HG02798 (cell line): ENCODE measurements around the gene METRNL.
"Not testable (repeated sequence)": the region's sequence is repeated elsewhere in the genome, so short reads cannot be mapped to it uniquely, and the experiment has no call there.

Source experiments
- ATAC-seq: cut with Tn5 transposase; IDR thresholded peaks from one replicate; pipeline ENCODE4 v1.9.1; 2021; ENCODE audit warnings: mild to moderate bottlenecking; ENCODE audit not compliant: unreplicated experiment, poor library complexity

METRNL gene

DNA sequence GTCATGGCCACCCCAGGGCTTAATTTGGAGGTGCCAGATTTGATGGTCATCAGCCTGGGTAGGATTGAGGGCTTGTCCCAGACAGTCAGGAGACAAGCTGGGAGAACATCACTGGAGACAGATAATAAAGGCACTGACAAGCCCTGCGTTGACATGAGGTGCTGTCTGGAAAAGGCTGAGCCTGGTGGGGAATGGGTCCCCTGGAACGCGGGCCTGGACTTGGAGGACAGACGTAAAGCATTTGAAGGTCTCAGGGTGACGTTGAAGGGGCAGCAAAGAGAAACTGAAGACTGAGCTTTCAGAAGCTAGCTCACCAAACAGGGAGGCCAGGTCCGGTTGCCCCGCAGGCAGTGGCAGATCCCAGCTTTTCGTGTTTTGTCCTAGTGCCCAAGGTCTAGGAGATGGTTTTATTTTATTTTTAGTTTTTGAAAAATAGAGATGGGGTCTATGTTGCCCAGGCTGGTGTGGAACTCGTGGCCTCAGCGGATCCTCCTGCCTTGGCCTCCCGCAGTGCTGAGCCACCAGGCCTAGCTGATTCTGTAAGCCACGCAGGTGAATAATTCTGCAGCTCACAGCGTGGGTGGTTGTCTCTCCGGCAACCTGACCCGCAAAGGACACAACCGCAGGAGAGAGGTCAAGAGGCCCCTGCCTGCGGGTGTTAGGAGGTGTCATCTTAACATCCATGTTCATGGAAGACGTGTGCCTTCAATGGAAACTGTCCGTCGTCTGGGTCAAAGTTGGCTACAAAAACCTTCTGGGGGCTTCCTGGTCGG, 37.6 kb downstream of the METRNL start:
- ATAC-seq: no peak

DNA sequence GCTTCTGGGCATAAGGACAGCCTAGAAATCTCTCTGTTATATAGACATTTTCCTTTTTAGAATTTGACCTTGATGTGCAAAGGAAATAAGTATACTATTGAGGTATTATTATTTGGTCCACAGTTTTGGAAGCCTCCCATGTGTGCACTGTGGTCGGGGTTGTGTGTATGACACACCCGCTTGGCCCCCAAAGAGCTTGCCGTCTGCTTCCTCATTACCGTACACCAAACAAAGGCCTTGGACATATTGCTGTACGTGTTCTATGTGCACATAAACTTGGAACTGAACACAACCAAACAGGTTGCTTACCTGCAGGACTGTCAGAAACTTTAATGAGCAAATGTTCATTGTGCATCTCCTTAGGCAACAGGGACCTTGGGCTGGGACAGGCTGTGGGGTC, 38.2 kb downstream of the METRNL start:
- no peak for ATAC-seq

DNA sequence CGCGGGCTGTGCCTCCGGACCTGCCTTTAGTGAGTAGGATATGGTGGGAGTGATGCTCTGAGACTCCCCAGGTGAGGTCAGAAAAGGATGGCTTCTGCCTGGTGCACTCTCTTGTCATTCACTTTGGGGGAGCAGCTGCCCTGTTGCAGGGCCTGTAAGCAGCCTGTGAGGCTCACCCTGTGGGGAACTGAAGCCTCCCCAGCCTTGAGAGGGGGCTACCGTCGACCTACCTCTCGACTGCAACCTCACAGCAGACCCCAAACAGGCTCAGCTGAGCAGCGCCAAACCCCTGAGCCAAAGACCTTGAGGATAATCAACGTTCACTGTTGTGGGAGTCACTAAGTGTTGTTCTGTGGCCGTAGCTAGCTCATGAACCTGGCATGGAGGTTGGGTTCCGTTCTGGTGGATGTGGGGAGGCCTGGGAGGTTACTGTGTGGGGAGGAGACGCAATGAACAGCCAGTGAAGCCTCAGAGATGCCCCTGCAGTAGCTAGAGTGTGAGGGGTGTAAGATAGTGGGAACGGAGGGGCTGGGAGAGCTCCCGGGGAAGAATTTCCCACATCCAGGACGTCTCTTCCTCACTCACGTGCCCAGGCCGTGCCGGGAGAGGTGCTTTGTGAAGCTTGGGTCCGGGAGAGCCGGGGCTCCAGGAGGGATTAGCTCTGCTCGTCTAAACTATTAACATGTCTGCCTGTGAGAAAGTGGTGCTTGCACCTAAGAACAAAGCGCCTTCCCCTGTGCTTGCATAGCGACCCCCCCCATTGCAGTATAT, 38.8 kb downstream of the METRNL start:
- no peak for ATAC-seq

DNA sequence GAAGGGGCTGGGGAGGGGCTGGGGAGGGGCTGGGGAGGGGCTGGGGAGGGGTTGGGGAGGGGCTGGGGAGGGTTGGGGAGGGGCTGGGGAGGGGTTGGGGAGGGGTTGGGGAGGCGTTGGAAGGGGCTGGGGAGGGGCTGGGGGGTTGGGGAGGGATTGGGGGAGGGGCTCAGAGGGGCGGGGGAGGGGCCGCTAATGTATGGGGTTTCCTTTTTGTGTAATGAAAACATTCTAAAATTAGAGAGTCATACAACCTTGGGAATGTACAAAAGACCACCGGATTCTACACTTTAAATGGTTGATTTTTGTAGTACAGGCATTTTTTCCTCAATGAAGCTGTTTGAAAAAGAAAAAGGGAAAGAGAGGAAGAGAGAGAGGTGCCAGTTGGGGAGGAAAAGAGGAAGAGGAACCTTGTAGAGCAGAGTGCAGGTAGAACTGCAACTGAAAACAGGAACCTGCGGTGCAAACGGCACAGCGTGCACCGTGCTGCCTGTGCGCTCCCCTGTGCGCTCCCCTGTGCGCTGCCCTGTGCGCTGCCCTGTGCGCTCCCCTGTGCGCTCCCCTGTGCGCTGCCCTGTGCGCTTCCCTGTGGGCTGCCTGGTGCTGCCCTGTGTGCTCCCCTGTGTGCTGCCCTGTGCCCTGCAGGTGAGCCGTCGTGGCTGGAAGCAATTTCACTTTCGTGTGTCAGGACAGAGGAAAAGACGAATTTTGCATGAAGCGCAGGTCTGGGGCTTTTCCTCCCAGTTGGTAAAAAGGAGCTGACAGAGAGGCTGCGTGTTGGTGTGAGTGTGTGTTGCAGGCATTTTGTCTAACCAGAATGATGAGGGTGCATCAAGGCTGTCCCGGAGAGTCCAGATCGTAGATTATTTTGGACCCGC, 40.8 kb downstream of the METRNL start:
- peak; percentile 59 for ATAC-seq

DNA sequence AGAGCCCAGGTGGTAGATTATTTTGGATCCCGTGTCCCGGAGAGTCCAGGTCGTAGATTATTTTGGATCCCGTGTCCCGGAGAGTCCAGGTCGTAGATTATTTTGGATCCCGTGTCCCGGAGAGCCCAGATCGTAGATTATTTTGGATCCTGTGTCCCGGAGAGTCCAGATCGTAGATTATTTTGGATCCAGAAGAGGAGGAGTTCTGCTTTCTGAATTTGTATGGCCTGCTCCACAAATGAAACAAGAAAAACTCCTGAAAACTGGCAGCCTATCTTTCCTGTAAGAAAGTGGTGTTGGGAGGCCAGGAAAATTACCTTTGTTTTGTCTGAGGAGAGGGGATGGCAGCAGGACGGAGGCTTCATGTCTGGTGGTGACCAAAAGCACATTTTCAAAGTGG, 42.1 kb downstream of the METRNL start:
- ATAC-seq: not testable (repeated sequence)

DNA sequence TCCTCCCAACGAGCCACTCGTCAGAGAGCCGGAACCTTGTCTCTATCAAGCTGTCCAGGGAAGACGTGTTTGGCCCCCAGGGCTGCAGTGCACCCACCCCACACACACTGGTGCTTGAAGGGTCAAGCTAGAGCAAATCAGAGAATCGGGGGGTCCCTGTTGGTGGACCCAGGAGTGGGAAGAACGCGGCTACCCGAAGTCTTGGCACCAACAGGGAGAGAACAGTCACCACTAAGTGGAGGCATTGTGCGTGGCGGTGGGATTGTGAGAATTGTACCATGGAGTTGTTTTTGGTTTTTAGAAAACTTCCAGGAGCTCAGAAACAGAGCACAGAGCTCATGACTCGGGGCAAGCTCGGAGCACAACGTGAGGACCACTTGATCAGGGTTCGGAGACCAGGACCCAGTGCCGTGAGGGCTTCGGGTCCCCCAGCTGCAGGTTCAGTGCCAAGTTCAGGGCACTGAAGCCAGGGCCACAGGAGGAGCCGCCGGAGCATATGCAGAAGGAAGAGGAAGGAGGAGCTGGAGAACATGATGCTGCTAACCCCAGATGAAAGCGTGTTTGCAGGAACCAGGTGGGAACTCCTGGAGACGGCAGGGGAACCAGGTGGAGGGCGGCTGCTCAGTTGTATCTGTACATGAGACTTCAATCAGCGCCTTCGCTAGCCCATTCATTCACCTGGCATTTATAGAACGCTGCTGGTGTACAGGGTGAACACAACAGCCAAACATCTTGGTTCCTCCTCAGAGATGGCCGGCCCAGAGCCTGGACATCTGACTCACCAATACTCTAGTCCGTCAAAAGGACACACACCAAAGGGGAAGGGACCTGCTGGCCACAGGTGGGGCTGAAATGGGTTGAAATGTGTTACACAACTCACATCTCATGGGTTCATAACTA, 42.8 kb downstream of the METRNL start:
- ATAC-seq: no peak

DNA sequence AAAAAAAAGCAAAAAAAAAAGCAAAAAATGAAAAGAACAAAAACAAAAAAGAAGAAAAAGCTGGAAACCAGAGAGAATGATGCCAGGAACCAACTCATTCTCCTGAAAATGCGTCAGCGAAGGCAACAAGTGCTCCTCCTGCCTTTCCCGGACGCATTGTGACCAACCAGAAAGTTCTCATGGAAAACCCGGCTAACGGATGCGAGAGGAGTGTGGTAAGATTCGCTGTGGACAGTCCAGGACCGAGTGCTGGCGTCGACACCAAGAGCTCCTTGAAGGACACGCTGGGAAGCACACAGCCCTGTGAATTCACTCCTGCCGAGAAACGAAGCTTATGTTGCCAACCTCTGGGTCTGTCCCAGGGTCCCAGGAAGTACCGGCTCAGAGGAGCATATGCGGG, 43.4 kb downstream of the METRNL start:
- ATAC-seq: no peak

DNA sequence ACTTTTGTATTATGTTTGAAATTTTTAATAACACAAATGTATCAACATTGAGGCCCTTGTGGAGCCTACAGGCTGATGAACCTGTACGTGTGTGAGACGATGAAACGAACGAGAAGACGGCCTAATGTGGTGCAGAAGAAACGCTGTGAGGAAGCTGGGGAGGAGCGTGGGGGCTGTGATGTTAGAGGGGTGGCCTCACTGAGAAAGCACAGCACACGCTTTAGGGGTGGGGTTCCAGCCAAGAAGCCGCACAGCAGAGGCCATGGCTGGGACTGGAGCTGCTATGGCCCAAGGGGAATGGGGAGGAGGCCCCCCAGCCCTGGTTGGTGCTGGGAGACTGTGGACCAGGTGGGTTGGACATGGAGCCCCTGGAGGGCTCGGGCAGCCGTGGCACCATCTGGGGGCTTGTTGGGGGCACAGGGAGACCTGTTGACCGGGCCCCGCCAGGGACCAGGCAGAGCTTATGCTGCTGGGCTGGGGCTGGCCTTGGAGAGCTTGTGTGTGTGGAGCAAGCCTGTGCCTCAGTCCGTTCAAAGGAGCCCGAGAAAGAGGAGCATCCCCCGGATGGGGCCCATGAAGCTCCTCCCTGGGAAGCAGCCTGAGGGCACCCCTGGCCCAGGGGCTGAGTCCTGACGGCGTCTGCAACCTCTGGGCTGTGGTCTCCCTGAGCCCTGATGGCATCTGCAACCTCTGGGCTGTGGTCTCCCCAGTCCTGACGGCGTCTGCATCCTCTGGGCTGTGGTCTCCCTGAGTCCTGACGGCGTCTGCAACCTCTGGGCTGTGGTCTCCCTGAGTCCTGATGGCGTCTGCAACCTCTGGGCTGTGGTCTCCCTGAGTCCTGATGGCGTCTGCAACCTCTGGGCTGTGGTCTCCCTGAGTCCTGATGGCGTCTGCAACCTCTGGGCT, 44.7 kb downstream of the METRNL start:
- ATAC-seq: no peak

DNA sequence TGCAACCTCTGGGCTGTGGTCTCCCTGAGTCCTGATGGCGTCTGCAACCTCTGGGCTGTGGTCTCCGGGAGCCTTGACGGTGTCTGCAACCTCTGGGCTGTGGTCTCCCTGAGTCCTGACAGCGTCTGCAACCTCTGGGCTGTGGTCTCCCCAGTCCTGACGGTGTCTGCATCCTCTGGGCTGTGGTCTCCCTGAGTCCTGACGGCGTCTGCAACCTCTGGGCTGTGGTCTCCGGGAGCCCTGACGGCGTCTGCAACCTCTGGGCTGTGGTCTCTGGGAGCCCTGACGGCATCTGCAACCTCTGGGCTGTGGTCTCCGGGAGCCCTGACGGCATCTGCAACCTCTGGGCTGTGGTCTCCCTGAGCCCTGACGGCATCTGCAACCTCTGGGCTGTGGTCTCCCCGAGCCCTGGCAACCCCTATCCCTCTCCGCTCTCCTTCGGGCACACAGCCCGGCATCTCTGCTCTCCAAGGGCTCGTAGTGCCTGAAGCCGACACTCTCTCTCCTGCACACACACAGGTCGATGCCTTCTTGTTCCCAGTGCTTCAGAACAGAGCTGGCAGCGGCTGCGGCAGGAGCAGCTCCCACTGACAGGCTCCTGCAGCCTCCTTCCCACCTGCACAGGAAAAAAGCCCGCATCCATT, 45.6 kb downstream of the METRNL start:
- no peak for ATAC-seq

DNA sequence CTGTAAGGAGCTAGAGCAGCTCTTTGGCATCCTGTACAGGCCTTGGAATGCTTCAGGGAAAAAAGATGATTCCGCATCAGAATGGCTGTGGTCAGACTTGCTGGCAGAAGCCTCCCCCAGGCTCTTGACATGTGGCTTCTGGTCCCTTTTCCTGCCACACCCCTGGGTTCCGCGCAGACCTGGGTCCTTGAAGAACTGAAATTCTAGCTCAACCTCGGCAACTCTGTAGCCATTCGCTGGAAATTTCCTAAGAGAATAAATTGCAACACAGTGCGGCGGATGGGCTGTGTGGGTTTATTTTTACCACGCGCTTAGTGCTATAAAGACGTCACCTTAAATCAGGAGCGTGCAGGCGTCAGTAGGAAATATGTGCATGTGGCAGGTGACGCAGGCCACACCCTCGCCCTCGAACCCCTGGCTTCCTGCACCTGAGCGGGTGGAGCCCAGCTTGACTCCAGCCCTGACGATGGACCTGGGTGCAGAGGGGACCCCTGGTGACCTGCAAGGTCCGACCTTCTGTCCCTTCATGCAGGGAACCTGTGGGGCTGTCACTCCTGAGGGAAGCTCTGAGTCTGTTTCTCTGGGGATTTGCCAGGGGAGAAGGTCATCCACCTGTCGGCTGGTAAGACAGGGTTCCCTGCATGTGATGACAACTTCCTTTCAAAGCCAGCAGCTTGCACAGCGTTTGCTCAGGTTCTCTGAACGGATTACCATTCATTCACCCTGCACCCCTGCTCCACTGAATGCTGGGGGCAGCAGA, 46.3 kb downstream of the METRNL start:
- no peak for ATAC-seq

DNA sequence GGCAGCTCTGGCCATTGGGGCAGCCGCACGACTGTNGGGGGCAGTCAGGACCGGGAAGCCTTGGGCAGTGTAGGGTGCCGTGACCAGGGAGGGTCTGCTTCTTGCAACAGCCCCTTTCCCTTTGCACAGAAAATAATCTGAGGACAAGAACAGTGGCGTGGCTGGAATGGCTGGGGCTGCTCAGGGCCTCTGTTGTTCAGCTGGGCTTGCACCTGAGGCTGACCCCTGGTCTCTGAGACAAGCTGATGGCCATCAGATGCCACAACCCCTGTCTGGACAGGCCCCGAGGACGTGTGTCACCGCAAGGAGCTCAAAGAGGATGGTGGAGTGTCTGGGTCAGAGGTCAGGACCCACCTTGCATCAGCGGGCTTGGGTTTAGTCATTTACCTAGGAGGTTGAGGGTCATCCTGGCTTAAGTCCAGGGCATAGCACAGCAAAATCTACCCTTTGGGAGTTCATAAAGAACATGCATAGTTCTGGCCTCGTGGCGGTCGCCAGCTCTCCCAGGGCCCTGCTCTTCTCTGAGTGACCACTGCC, 46.9 kb downstream of the METRNL start:
- ATAC-seq: no peak

DNA sequence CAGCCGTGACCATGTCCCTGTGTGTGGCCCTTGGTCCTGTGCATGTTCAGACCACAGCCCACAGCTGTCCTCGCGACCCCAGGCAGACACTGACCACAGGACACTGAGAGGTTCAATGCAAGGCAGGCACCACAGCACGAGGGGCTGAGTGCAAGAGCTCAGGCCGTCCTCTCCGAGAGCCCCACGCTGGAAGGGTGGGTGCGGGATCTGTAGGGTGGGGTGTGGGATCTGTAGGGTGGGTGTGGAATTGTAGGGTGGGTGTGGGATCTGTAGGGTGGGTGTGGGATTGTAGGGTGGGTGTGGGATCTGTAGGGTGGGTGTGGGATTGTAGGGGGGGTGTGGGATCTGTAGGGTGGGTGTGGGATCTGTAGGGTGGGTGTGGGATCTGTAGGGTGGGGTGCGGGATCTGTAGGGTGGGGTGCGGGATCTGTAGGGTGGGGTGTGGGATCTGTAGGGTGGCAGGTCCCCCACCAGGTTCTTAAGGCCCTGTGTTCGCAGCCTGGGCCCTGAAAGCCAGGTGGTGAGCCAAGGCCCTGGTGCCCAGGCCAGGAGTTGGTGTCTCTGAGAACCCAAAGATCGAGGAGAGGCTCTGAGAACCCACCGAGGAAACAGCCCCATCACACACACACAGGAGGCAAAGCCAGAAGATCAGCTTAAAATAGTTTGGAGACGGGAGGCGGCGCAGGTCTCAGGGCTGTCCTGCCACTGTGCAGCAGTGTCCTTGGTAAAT, 48.2 kb downstream of the METRNL start:
- no peak for ATAC-seq

DNA sequence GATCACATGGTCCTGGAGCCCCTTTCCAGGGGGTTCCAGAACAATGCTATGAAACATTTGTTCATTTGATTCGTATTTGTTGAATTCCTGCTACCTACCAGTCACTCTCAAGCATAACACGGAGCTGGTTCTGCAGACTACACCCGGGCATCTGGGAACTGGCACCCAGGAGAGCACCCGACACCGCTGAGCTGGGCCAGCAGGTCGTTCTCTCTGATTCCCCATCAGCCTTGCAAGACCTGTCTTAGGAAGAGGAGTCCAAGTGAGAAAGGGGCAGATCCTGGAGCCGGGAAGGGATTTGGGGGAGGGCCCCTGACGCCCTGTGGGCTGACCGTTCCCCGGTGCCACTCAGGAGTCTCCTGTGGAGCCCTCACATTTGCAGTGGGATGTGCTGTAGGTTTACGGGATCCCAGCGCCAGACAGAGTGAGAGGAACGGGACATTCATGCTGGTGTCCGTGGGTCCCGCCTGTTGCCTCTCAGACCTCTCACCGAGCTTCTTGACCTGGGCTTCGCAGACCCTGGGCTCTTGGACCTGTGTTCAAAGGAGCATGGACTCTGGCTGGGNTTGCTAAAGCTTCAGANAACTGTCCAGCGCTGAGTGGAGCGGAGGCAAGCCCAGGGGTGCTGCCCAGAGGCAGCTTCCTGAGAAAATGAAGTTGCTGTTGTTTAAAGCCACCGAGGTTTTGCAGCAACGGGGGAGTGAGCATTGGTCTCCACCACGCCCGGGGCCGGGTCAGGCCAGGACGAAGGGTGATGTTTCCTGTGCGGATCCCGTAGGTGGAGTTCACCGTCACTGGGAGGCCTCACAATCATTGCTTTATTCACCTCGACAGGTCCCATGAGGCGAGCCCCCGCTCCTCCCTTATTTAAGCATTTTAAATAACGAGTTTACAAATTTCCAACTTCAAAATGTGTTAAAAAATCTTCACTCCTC, 49.2 kb downstream of the METRNL start:
- no peak for ATAC-seq

DNA sequence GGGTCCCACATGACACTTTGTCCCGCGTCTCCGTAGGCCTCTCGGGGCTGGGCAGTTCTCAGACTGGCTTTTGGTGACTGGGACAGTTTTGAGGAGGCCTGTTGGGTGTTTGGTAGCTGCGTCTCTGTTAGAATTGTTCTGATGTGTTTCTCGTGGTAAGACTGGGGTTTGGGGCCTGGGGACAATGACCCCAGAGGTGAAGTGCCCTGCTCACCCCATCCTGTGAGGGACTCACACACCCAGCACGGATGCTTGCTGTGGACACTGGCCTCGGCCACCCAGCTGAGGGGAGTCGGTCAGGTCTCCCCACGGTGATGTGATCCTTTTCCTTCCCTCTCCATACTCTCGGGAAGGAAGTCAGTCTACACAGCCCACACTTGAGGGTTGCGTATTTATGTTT, 50.3 kb downstream of the METRNL start:
- ATAC-seq: no peak

DNA sequence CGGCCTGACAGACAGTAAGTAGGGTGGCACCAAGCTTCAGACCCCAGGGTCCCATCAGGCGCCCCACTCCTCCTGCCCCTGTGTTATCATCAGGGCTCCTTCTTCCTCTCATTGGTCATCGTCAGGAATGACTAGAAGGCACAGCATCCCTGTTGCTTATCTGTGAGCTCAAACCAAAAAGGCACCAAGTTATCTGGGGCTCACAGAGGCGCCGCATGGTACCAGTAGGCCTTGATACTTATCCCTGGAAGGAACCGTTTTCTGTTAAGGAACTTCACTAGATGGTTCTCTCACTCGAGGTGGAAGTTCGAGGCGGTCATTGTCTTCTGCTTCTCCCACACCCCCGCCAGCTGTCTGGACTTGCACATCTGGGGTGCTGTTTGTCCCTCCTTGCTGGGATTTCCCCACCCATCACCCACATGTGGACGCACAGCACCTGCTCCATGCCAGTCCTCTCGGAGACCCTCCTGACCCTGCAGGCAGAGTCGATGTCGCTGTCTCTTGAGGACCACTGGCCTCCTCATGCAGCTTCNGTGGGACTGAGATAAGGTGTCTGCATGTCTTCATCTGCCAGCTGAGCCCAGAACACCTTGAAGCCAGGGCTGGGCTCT, 52.1 kb downstream of the METRNL start:
- ATAC-seq: no peak
